NCI-H510A (cell line): ENCODE results near the gene DERL3.
A peak's percentile ranks its signal among the peaks of the same experiment; 100 is the strongest.

ENCODE experiments used
- DNase-seq: peaks from one replicate; lab custom pipeline; 2025; lab: John Stamatoyannopoulos, UW

Gene DERL3

GRCh38 chr22:23801886-23802377, 36.9 kb downstream of the DERL3 start:
- no peak for DNase-seq

- DNase-seq = no peak
Measured at GRCh38 chr22:23801238-23801821, 37.5 kb downstream of the DERL3 start.

- no peak for DNase-seq
Measured at GRCh38 chr22:23800297-23801237, 38.2 kb downstream of the DERL3 start.

GRCh38 chr22:23796461-23796860, 42.3 kb downstream of the DERL3 start:
- no peak for DNase-seq

GRCh38 chr22:23793326-23793725, 45.5 kb downstream of the DERL3 start:
- DNase-seq = no peak

- no peak for DNase-seq
Measured at GRCh38 chr22:23791738-23792645, 46.8 kb downstream of the DERL3 start.

GRCh38 chr22:23790819-23791737, 47.7 kb downstream of the DERL3 start:
- no peak for DNase-seq

GRCh38 chr22:23789638-23790037, 49.2 kb downstream of the DERL3 start:
- no peak for DNase-seq

- no peak for DNase-seq
Measured at GRCh38 chr22:23789121-23789520, 49.7 kb downstream of the DERL3 start.

GRCh38 chr22:23787910-23788309, 50.9 kb downstream of the DERL3 start:
- no peak for DNase-seq

GRCh38 chr22:23787600-23787896, 51.3 kb downstream of the DERL3 start:
- no peak for DNase-seq

- peak; percentile 74 for DNase-seq
Measured at GRCh38 chr22:23786752-23787599, 51.8 kb downstream of the DERL3 start, which contains the start of gene SMARCB1. Gene SMARCB1, plus strand, starts transcription at chr22:23786966. Its CDS starts 204 bp downstream, at chr22:23787170.

- no peak for DNase-seq
Measured at GRCh38 chr22:23786261-23786710, 52.5 kb downstream of the DERL3 start.
